Ramos (cell line): ENCODE data around the gene KIF1C.
"Not testable (repeated sequence)": the region's sequence is repeated elsewhere in the genome, so short reads cannot be mapped to it uniquely, and the experiment has no call there.

Source experiments
- in situ Hi-C: fragments of 300-500 bp; cut with MboI; formaldehyde crosslinking; loops from one replicate; pipeline ENCODE4 v1.14.3; 2022; ENCODE audit warnings: low sequenced_read_pairs; ENCODE audit not compliant: unreplicated experiment

The KIF1C gene

GRCh38 chr17:4999430-5000093 is 1.8 kb downstream of the KIF1C start:
- in situ Hi-C loops = no loop called here

DNA sequence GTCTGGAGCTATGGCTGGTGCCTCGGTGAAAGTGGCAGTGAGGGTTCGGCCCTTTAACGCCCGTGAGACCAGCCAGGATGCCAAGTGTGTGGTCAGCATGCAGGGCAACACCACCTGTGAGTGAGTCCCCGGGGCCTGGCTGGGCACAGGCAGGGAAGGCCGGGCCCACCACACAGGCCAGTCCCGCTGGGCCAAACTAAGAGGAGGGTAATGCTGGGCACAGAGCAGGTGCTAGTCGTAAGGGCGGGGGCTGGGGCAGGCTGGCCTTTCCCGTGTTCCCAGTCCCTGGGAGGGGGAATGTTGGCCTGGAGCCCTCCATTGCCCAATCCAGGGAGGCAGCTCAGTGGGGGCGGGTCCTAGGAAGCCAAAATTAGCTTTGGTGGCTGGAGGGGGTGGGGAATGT is 2.5 kb downstream of the KIF1C start:
- in situ Hi-C loops = no loop called here

DNA sequence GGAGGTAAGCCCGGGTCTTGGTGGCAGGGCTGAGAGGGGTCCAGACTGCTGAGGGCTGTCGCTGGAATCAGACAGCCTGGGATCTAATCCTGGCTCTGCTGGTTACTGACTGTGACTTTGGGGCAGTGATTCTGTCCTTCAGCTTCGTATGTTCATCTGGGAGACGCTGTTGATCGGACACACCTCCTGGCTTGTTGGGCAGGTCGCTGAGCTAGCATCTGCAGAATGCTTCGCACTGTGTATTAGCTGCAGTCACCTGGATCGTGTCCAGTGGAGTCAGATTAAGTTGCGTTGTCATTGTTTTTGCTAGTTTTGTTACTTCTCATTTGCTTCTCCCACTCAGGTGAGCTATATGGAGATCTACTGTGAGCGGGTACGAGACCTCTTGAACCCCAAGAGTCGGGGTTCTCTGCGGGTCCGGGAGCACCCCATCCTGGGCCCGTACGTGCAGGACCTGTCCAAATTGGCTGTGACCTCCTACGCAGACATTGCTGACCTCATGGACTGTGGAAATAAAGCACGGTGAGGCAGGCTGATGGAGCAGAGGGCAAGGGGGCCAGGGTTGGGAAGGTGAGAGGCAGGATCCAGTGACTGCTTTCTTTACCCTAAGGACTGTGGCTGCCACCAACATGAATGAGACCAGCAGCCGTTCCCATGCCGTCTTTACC is 4.5 kb downstream of the KIF1C start:
- in situ Hi-C loops = no loop called here

DNA sequence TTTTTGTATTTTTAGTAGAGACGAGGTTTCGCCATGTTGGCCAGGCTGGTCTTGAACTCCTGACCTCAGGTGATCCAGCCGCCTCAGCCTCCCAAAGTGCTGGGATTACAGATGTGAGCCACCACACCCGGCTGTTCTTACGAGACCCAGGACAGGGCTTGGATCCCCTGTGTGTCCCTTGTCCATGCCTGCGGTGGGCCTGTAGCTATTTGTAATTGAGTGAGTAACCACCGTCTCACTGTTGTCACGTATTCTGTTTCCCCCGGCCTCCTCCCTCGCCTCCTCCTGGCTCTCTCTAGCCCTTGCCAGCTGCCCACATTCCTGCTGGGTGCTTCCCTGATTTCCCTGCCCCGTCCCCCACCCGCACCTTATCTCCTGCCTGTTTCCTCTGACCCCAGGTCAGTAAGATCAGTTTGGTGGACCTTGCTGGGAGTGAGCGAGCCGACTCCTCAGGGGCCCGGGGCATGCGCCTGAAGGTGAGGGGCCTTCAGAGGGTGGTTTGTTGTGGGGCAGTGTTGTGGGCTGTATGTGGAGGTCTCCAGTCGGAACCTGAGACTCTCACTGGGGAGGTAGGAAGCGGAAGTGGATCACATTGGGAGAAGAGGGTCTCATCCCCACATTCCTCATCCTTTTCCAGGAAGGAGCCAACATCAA is 5.6 kb downstream of the KIF1C start:
- in situ Hi-C loops = no loop called here

GRCh38 chr17:5011928-5012327 is 14.2 kb downstream of the KIF1C start:
- in situ Hi-C loops = no loop called here

DNA sequence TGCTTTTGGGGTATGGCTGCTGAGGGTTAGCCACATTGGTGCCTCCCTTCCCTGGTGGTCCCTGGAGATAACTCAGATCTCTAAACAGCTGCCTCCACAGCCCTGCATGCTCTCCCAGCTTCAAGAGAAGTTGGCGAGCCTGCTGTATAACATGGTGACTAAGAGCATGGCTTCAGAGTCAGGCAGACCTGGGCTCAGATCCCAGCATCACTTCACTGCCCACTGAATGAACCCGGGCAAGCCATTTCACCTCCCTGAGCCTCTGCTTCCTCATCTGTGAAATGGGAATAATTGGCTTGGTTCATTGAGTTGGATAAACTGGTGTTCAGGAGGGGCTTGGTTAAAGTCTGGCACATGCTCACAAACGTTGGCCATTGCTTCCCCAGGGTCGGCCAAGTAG is 16.6 kb downstream of the KIF1C start:
- in situ Hi-C loops = no loop called here

- in situ Hi-C loops = no loop called here
Observed at GRCh38 chr17:5019475-5019956, 21.8 kb downstream of the KIF1C start.

GRCh38 chr17:5020502-5021023 is 22.8 kb downstream of the KIF1C start:
- in situ Hi-C loops = no loop called here

DNA sequence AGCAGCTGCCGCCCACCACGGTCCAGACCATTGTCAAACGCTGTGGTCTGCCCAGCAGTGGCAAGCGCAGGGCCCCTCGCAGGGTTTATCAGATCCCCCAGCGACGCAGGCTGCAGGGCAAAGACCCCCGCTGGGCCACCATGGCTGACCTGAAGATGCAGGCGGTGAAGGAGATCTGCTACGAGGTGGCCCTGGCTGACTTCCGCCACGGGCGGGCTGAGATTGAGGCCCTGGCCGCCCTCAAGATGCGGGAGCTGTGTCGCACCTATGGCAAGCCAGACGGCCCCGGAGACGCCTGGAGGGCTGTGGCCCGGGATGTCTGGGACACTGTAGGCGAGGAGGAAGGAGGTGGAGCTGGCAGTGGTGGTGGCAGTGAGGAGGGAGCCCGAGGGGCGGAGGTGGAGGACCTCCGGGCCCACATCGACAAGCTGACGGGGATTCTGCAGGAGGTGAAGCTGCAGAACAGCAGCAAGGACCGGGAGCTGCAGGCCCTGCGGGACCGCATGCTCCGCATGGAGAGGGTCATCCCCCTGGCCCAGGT is 24.5 kb downstream of the KIF1C start:
- in situ Hi-C loops = no loop called here

DNA sequence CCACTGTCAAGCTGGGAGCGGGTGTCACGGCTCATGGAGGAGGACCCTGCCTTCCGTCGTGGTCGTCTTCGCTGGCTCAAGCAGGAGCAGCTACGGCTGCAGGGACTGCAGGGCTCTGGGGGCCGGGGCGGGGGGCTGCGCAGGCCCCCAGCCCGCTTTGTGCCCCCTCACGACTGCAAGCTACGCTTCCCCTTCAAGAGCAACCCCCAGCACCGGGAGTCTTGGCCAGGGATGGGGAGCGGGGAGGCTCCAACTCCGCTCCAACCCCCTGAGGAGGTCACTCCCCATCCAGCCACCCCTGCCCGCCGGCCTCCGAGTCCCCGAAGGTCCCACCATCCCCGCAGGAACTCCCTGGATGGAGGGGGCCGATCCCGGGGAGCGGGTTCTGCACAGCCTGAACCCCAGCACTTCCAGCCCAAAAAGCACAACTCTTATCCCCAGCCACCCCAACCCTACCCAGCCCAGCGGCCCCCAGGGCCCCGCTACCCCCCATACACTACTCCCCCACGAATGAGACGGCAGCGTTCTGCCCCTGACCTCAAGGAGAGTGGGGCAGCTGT is 25.9 kb downstream of the KIF1C start:
- in situ Hi-C loops = no loop called here

DNA sequence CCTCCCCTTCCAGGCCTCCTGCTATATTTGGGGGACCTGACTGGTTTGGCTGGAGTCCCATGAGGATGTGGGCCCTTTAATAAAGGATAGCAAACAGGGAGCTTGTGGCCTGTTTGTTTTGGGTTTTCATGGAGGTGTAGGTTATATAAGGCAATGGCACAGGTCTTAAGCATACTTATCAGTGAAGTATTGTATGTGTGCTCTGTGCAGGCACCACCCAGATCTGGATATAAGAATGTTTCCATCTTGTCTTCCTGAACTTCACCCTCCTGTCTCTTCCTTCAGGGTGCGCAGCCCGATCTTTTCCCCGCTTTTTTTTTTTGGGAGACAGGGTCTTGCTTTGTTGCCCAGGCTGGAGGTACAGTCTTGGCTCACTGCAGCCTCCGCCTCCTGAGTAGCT is 26.9 kb downstream of the KIF1C start:
- in situ Hi-C loops = no loop called here

GRCh38 chr17:5027299-5027698 is 29.5 kb downstream of the KIF1C start:
- in situ Hi-C loops = no loop called here

DNA sequence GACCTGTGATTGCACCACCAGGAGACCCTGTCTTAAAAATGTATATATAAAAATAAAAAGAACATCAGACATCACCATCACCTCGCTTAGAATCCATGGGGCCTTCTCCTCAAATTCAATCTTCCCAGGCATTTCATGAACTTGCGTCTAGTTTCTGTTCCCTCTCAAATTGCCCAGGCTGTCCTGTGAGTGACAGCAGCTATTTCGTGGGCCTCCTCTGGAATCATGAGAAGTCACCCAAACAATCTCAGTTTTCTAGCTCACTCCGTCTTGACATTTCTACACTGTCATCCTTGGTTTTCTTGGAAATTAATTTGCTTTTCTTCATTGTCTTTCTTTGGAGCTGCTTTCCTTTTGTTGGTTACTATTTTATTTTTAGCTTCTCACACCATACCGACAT is 30.2 kb downstream of the KIF1C start:
- in situ Hi-C loops = no loop called here

DNA sequence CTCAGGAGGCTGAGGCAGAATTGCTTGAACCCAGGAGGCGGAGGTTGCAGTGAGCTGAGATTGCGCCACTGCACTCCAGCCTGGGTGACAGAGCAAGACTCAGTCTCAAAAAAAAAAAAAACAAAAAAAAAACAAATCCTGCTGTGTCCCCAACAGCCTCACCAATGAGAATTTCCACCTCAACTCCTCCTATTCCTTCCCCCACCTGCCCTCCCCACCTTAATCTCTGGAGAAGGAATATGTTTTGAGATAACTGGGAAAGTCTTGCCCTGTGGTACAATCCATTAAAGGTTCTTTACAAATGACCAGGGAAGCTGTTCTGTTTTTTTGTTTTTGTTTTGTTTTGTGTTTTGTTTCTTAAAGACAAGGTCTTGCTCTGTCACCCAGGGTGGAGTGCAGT is 32.4 kb downstream of the KIF1C start:
- in situ Hi-C loops = not testable (repeated sequence)

DNA sequence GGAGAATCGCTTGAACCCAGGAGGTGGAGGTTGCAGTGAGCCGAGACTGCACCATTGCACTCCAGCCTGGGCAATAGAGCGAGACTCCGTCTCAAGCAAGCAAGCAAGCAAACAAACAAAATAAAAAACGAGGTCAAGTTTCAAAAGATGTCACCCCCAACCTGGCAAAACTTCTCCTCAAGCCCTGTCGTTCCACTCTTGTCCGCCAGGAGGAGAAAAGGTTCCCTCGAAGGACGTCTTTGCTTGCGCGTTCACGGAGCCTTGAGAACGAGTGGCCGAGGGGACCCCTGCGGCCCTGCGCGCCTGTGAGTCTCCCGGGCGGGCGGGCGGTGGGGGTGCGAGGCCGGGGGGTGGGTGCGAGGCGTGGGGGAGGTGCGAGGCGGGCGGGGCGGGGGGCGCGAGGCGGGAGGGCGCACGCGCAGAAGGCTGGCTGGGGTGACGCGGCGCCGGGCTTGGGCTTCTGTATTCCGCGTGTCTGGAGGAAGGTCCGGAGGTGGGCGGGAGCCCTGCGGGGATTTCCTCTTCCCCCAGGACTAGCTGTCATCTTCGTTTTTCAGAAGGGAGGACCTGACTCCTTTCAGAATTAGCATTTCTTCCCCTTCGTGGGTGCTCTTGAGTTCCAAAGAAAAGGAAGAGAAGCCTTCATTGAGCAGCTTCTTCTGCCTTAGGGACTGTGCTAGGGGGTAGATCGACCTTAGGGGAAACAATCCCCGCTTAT is 33.8 kb downstream of the KIF1C start:
- in situ Hi-C loops = no loop called here

GRCh38 chr17:5032865-5033264 is 35.1 kb downstream of the KIF1C start:
- in situ Hi-C loops = no loop called here

GRCh38 chr17:5033352-5034015 is 35.7 kb downstream of the KIF1C start:
- in situ Hi-C loops = no loop called here

DNA sequence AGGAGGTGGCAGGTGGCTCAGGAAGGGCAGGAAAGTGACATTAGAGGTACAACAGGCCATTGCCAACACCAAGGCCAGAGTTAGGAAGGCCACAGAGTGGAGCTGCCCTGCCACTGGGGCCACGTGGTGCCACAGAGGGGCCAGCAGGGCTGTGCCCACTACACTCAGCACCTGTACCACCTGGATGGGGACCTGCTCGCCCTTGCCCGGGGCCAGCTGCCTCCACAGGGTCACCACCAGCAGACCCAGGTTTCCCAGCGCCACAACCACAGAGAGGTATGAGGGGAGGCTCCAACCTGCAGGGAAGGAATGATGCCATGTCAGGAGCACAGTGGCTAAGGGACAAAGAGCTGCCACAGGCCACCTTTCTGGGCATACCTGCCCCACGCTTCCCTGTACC is 36.3 kb downstream of the KIF1C start:
- in situ Hi-C loops = no loop called here

DNA sequence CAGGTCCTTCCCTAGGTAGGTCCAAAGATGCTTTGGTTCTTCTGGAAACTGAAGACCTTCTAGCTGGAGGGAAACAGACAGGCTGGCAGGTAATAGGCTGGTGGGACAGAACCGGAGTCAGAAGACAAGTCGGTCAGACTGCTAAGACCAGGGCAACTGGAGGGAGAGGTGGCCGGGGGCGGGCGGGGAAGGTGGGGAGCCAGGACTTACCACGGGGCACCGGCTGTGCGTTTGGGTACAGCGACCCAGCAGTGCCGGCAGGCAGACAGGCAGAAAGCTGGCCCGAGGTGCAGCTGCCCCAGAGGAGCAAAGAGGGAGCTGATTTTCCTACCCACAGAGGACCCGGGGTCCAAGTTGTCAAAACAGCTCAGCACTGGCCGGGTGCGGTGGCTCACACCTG is 36.9 kb downstream of the KIF1C start:
- in situ Hi-C loops = no loop called here

DNA sequence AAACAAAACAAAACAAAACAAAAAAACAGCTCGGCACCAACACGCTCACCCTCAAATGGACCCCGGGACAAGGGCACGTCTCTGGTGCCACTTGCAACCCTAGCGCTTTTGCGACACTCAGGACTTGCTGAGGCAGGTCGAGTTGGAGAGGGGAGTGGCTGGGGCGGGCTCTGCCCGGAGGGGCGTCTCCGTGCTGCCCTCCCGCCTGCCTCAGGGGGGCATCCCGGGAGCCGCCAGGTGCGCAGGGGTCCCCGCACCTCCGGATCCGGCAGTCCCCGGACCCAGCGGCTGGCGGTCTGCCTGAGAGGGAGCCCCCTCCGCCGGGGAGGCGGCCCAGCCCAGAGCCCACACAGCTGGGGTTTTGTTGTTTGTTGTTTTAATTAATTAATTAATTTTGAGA is 37.6 kb downstream of the KIF1C start, which contains the start of gene SLC52A1:
TSS of gene SLC52A1 (minus strand) at position 112 of the 400 bp plus-strand sequence. CDS start 820 bp downstream, outside the sequence.
- in situ Hi-C loops = no loop called here
